ENCODE data around the gene DPH7.
"Not testable (repeated sequence)": the region's sequence is repeated elsewhere in the genome, so short reads cannot be mapped to it uniquely, and the experiment has no call there.

The DPH7 gene

DNA sequence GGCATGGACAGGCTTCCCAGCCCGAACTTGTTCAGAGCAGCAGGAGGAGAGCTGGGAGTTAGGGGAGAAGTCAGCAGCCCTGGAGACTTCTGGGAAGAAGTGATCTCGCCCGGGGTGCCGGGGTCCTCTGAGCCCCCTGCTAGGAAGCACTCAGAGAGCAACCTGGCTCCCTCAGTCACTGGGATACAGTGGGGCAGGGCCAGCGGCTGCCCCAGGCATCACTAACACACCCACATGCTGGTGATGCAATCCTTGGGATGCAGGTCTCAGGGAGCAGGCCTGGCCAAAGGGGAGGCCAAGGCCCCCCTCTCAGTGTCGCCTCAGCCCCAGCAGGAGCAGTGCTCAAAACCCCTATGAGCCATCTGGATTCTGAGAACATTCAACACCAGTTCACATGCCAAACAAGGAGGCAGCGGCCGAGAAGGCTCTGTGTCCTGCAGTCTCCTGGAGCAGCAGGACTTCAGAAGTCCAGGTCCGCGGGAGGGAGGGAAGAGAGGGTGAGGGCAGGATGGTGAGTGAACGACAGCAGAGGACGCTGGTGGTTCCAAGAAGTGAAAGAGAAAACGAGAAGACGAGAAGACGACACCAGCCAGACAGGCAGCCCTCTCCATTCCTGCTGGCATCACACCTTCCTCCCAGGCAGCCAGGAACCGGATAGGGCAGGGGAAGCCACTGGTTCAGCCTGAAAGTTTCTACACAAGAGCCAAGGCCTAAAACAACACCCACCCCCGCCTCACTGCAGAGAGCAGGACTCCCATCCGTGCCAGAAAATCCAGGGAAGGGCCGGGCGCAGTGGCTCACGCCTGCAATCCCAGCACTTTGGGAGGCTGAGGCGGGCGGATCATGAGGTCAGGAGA is 30.8 kb downstream of the DPH7 start:
- no peak for DNase-seq (ENCODE audit: low read depth, low spot score)

DNA sequence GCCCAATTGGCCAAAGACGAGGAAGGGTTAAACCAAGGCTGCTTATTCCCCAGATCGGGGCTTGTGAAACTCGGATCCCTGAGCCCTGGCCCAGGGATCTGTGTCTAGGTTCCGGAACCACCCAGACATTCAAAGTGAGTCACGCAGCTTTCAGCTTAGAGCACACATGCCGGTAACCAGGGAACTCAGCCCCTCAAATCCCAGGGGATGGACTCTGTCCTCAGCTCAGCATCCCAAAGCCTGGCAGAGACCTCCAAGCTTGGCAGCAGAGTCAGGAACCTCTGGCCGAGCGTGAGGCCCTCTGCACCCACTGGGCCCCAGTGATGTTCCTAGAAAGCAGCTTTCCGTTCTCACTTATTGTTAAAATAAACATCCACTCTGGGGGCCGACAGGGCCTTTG is 33.6 kb downstream of the DPH7 start:
- no peak for DNase-seq (ENCODE audit: low read depth, low spot score)

DNA sequence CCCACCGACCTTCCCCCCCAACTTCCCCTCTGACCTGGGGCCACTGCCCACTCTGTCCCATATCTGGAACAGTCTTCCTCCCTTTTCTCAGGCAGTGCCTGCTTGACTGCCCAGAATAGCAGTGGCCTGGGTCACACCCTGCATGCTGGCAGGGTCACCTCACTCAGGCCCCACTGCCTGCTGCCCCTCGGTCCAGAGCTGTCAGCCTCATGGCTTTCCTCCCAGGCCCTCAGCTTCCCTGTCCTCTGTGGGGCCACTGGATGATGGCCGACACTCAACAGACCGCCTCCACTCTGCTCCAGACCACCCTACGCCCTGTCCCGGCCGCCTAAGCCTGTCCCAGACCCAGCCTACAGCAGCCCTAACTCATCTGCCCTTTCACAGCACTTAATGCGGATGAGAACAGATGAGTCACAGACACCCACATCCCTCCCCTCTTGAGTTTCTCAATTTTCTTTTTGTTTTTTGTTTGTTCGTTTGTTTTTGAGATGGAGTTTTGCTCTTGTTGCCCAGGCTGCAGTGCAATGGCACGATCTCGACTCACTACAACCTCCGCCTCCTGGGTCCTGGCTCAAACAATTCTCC is 34.5 kb downstream of the DPH7 start:
- DNase-seq (ENCODE audit: low read depth, low spot score): no peak

DNA sequence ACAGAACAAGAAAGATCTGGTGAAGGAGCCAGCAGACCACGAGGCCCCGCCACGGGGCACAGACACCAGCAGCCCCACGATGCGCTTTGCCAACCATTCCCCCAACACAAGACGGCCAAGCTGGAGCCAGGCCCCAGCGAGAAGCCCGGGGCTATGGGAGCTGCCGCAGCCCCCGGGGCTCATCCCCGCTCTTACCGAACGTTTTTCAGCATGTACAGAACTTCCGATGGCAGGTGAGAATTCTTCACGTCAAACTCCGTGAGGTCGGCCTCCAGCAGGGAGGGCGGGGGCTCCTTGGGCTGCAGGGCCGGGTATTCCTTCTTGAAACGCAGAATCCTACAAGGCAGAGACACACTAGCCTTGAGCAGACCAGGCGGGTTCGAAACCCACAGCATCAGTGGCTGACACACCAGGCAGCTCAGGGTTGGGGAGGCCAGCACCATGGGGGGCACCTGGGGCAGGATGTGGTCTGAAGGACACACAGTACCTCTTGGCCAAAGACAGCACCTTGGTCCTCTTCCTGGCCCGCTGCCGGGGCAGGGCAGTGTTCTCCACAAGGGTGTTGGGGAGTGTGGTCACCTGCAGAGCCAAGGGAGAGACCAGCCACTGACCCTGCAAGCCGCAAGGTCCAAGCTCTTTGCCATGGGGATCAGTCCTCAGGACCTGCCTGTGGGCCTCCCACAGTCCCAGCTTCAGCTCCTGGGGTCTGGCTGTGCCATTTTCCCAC is 35.3 kb downstream of the DPH7 start:
- DNase-seq (ENCODE audit: low read depth, low spot score): no peak

DNA sequence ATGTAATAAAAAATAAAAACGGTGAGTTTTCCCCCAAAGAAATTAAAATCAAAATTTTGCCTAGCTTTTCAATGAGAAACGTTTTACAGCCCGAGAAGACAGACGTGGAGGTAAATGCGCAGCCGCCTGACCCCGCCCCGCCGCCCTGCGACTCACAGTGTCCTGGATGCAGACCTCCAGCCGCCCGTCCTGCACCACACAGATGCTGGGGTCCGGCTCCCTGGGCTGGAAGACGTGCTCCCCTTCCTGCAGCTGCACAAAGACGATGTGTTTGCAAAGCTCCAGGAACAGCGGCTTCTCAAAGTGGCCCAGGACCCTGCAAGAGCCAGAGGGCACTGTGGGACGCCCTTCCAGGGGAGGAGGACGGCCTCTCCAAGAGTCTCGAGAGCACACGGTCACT is 36.2 kb downstream of the DPH7 start:
- no peak for DNase-seq (ENCODE audit: low read depth, low spot score)

DNA sequence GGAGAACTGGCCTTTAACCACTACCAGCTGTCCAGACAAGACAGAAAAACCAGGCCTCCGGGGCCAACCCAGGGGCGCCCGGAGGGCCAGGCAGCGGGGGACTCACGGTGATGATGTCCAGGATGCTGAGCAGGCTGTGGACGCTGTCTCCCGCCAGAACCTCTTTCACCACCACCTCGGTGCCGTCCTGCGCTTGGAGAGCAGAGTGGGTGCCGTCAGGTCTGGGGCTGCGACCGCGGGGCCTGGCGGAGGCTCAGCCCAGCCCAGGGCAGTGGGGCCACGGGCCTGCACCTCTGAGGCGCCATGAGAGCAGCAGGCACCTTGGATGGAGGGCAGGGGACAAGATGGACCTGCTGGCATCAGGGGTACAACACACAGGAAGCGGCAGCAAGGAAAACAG is 38.2 kb downstream of the DPH7 start:
- no peak for DNase-seq (ENCODE audit: low read depth, low spot score)

DNA sequence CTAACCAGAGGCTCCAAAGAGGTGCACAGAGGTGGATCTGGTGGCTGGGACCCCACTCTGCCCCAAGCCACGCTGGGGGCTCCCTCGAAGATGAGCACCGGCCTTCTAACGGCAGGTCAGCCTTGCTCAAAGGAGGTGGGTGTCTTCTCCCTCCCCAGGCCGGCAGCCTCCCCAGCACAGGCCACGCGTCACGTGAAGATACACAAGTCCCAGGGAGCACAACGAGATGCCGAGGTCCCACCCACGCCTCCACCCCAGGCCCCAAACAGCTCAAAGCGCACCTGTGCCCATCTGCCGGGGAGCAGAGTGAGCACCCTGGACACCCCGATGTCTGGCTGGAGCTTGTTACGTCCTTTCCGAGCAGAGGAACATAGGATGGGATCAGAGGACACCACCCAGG is 40.7 kb downstream of the DPH7 start:
- DNase-seq (ENCODE audit: low read depth, low spot score): no peak

DNA sequence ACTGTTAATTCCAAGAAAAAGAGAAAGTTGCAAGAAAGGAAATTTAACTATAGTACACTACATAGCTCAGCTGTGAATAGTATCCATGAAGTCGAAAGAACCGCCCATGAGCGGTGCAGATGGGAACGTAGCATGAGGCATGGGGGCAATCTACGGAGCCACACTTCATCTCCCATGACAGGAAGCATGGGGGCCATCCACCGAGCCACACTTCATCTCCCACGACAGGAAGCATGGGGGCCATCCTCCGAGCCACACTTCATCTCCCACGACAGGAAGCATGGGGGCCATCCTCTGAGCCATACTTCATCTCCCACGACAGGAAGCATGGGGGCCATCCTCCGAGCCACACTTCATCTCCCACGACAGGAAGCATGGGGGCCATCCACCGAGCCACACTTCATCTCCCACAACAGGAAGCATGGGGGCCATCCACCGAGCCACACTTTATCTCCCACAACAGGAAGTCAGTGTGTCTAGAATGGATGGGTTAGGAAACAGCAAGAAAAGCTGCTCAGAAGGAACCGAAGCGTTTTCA is 42.1 kb downstream of the DPH7 start:
- not testable (repeated sequence) for DNase-seq (ENCODE audit: low read depth, low spot score)

DNA sequence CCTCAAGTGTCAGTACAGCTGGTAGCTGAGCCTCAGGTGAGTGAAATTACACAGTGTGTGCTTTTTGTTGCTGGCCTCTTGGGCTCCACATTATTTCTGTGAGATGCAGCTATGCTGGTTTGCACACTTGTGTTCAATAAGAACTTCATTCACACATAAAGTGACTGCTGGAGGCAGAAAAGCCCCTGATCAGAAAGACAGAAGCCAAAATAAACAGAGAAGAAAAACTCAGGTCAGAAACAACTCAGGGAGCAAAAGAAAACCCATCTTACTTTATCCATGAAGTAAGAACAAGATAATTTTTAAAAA is 43.7 kb downstream of the DPH7 start:
- no peak for DNase-seq (ENCODE audit: low read depth, low spot score)

DNA sequence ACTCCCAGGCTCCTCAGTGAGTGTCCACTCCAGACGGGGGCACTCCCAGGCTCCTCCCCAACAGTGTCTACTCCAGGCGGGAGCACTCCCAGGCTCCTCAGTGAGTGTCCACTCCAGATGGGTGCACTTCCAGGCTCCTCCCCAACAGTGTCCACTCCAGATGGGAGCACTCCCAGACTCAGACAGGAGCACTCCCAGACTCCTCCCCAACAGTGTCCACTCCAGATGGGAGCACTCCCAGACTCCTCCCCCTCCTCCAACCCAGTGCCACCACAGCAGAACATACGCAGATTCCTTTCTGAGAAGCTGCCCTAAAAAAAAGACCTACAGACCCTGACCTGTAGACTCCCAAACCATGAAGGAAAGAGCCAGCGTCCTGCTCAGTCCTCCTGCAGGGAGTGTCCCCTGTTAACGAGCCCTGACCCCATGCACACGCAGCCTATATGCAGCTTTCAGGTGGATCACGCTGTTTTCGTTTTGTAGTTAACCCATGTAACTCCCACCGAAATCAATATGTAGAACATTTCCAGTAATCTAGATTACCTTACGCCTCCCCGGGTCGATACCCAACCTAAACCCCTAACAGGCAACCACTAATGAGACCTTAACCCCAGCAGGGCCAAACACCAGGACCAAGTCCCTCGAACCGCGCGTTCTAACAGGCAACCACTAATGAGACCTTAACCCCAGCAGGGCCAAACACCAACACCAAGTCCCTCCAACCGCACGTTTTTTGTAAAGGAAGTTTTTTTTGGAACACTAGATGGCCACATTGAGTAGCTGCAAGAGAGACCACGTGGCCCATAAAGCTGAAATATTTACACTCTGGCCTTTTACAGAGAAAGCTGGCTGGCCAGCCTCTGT is 44.2 kb downstream of the DPH7 start:
- DNase-seq (ENCODE audit: low read depth, low spot score): no peak

DNA sequence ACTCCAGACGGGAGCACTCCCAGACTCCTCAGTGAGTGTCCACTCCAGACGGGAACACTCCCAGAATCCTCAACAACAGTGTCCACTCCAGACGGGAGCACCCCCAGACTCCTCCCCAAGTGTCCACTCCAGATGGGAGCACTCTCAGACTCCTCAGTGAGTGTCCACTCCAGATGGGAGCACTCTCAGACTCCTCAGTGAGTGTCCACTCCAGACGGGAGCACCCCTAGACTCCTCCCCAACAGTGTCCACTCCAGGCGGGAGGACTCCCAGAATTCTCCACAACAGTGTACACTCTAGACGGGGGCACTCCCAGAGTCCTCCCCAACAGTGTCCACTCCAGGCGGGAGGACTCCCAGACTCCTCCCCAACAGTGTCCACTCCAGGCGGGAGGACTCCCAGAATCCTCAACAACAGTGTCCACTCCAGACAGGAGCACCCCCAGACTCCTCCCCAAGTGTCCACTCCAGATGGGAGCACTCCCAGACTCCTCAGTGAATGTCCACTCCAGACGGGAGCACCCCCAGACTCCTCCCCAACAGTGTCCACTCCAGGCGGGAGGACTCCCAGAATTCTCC is 45.7 kb downstream of the DPH7 start:
- DNase-seq (ENCODE audit: low read depth, low spot score): not testable (repeated sequence)

DNA sequence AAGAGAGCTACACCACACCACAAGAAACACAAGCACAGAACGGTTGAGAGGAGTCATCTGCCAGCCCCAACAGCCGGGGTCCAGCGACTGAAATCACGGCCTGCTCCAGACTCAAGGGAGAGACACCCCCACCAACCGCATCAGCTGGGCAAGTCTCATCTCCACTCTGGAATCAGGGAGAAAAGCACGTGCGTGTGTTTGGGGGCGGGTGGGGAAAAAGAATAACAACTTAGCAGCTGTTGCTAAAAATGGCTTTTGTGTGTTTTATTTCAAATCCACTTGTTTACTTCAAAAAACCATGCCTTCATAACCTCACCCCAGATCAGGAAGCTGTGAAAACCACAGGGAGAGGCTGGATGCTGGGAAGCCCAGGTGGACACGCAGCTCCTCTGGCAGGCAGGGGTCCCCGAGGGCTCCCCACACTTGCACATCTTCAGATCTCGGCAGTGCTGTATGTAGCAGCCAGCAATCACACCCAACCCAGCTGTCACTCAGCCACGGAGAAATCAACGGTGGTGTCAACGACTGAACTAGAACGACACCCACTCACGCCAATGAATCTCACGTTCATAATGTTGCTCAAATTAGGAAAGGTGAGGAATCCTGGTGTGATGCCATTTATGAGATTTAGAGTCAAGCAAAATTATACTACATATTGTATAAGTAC is 47.5 kb downstream of the DPH7 start:
- DNase-seq (ENCODE audit: low read depth, low spot score): no peak

DNA sequence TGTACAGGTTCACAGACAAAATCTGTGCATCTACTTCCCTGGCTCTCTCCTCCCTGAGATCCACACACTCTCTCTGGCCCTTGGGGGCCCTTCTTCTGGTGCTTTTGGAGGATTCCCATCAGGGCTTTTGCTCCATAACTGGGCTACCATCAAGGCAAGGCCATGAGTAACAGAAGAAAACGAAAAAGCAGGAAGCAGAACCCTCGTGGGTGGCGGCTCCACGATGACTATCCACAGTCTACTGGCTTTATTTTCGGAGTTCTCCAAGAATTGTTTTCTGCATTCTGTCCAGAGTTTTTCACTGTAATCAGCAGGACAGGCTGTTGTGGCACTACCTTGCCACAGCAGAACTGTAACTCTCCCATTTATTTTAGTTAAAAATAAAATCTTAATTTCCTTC is 48.4 kb downstream of the DPH7 start:
- no peak for DNase-seq (ENCODE audit: low read depth, low spot score)

DNA sequence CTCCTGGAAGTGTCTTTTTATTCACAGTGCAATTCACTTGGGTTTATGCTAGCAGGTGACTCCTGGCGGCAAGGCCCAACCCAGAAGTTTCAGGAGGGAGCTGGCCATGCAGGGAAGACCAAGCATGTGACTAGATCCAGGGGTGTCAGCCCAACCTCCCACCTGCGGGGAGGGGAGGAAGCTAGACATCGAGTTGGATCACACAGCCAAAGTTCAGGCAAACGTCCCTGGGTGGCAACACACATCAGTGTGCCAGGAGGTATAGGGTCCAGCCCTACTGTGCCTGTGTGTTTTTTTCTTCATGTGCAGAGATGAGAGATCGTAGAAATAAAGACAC is 53.8 kb downstream of the DPH7 start:
- no peak for DNase-seq (ENCODE audit: low read depth, low spot score)

DNA sequence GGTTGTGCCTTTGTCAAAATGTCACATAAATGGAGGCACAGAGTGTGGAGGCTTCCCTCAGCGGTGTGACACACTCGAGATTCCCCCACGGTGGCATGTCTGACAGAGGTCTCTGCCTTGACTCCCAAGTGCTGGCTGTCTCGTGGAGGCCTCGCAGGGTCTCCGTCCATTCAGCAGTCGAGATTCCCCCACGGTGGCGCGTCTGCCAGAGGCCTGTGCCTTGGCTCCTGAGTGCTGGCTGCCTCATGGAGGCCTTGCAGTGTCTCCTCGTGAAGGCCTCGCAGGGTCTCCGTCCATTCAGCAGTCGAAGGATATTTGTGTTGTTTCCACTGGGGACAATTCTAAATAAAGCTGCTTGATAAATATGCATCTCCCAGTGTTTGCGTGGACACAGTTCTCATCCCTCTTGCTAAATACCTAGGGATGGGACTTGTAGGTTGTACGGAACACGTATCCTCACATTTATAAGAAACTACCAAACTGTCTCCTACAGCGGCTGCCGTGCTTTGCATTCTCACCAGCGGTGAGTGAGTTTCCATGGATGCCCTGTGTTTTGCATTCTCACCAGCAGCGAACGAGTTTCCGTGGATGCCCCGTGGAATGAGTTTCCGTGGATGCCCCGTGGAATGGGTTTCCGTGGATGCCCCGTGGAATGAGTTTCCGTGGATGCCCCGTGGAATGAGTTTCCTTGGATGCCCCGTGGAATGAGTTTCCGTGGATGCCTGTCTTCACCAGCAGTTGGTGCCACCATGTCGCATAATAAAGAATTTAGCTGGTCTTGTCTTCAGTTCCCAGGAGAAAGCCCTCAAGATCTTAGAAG is 54.4 kb downstream of the DPH7 start:
- DNase-seq (ENCODE audit: low read depth, low spot score): no peak

DNA sequence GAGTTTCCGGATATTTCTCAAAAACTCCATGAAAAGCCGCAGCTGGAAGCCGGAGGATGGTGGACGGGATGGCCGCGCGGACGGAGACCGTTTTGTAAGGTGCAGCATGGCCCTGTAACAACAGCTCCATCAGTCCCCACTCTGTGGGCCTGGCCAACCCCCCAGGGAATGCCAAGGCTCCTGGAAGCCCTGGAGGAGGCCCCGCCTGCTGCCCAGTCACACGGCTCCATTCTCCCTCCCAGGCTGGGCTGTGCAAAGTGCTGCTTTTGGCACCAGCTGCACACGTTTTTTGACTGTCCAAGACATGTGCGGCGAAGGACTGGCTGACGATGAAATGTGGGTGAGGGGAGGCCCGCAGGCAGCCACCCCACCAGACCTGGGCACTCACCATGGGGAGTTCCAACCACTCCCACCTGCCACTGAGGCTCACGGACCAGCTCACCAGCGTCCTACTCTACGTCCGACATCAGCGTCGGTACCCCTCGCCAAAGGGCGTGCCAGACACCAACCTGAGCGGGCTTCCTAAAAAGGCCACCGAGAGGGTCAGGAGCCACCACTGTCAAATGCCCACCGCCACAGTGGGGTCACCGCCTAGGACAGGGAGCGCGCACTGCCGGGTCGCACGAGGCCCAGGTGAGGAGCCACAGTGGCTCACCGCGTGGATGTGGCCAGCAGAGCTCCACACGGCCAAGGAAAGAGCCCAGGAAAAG is 55.8 kb downstream of the DPH7 start:
- DNase-seq (ENCODE audit: low read depth, low spot score): no peak

DNA sequence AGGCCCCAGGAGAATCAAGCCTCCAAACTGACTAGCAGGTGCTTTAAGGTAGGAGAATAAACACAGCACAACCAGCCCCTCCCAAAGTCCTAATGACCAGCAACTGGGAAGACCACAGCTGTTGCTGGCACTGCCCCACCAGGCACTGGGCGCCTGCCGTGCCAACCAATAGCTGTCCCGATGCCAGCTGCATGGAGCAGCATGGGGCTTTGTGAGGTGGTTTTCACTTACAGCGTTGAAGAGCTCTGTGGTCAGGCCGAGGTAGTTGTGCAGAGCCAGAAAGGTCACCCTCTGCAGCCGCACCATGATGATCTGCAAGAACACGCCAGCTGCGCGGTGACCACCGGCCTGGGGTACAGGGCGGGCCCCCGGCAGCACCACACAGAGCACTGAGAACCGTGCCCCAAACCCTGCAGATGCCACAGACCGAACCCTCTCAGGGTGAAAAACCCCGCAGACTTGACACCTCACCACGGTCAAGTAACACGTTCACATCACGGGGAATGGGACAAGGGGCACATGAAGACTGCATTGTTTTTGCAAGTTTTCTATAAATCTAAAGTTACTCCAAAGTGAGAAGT is 57.2 kb downstream of the DPH7 start:
- DNase-seq (ENCODE audit: low read depth, low spot score): no peak

DNA sequence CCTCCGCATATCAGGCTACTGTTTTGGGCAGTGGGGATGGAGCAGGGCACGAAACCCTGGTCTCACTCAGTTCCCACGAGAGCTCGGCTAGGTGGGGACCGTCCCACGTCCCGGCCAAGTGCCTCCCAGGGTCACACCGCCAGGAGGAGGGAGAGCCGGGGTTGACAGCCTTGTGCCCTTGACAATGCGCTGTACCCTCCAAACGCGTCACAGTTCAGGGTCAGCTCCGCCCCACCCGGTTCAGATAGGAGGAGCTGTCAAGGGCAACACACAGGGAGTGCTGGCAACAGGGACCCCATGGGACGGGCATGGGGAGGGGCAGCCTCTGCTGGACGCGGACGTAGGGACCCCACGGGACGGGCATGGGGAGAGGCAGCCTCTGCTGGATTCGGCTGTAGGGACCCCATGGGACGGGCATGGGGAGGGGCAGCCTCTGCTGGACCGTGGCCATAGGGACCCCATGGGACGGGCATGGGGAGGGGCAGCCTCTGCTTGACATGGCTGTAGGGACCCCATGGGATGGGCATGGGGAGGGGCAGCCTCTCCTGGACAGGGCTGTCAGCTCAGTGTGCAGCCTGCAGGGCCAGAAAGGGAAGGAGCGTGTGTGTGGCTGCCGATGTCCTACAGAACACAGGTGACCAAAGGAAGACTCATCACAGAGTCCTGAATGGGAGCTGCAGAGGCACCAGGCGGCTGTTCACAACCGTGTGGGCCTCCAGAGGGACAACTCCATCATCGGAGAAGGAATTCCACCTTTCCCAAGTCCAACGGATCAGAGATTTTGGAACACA is 57.9 kb downstream of the DPH7 start:
- DNase-seq (ENCODE audit: low read depth, low spot score): no peak

Data from smooth muscle cell of the brain vasculature (primary cell).